Activated CD4-positive, alpha-beta T cell treated with anti-CD3 and anti-CD28 coated beads for 1 hour (primary cell): ENCODE measurements around the gene LIPC.

Experiments used
- DNase-seq: peaks from one replicate; pipeline ENCODE4 v3.0.0-alpha.2; 2020

LIPC gene

DNA sequence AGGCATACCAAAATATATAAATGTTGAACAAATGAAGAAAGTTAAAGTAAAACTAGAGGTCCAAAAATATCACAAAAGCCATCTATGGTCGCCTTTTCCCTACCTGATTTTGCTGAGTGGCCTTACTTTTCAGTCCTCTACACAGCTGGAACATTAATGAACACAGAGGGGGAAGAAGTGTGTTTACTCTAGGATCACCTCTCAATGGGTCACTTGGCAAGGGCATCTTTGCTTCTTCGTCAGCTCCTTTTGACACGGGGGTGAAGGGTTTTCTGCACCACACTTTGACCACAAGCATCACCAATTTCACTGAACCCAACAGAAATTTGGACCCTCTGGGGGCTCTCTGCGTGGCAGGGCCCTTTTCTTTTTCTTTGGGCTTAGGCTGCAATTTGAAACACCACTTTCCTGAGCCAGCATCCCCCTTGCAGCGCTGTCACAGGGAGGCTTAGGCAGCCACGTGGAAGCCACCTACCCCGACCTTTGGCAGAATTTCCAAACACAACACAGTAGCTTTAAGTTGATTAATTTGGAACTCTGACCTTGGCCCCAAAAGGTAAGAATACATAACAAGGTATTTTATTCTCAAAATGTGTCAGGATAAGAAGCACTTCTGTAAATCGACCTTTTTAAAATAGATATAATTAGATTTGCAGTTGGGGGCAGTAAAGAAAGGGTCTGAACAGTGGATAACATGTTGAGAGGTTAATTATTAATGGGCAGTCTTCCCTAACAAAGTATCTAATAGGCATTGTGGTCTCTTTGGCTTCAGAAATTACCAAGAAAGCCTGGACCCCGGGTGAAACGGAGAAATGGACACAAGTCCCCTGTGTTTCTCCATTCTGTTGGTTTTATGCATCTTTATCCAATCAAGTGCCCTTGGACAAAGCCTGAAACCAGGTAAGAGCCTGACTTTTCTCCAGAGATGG lies at the start of gene LIPC:
LIPC (plus strand) TSS at position 771 of the 929 bp plus-strand sequence; CDS start at position 813, 42 bp downstream.
- no peak for DNase-seq

DNA sequence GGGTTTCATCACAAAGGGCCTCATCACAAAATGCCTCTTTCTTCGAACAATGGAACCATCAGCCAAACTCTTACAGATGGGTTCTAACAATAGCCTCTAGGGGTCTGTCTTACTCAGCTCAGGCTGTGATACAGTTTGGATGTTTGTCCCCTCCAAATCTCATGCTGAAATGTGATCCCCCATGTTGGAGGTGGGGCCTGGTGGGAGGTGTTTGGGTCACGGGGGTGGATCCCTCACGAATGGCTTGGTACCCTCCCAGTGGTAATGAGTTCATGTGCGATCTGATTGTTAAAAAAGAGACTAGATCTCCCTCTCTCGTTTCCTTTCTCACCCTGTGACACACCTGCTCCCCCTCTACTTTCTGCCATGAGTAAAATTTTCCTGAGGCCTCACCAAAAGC lies 47.9 kb upstream of the LIPC start:
- DNase-seq = no peak

DNA sequence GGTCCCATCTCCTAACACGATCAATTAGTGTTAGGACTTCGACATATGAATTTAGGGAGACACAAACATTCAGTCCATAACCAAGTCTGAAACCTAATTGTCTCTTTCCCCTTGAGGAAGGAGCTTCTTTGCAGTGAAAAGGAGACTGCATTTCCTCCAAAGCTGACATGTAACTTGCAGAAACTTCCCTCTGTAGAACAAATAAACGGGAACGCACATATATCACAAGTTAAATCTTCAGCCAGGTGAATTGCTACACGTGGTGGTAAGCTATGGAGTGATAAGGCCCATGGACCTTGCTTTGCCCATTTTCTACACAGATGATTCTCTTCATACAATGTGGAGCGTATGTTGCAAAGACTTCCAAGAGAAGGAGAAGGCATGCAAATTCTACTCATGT lies 47.1 kb upstream of the LIPC start:
- DNase-seq = no peak

DNA sequence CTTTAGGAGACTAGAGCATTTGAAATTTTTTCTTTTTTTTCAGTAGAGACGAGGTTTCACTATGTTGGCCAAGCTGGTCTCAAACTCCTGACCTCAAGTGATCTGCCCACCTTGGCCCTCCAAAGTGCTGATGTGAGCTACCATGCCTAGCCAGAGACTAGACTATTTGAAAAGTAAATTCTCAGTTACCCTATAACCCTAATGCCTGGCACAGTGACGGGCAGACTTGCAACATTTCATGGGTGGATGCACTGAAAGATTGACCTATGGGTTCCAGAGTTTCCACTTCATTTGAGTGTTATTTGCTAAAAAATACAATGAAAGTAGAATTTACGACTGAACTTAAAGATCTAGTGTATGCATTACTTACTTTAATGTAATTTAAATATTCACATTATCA lies 45.7 kb upstream of the LIPC start:
- no peak for DNase-seq

DNA sequence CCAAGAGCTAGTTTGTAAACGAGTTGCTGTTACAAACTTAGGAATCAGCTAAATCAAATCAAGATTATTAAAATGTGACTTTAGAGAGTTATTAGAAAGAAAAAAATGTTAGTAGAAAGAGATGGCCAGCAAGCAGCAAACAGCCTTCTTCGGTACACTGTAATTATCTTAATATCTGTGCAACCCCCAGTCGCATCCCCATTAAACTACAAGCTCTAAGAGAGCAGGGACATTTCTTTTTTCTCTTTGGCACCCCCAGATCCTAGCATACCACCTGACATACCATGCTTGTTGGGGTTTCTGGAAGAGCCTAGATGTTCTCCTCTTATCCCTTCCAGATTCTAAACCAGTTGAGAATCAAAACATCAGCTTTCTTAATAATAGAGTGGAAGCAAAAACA lies 45.1 kb upstream of the LIPC start:
- DNase-seq = no peak

DNA sequence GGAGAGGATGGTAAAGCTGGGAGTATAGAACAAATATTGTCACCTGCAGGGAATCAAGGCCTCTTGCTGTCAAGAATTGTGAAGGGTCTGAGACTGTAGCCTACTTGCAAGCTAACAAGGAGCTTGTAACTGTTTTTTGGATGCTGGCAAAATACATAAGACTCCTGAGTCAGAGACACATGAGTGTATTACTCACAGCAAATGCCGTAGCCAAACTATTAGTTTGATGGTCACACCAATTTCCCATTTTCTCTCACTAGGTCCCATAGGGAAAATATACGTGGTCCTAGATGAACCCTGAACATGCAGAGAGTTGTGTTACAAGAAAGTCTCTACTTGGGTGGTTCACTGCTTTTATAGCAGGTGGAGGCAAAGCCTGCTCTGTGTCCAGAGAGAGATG lies 44.7 kb upstream of the LIPC start:
- DNase-seq = no peak

DNA sequence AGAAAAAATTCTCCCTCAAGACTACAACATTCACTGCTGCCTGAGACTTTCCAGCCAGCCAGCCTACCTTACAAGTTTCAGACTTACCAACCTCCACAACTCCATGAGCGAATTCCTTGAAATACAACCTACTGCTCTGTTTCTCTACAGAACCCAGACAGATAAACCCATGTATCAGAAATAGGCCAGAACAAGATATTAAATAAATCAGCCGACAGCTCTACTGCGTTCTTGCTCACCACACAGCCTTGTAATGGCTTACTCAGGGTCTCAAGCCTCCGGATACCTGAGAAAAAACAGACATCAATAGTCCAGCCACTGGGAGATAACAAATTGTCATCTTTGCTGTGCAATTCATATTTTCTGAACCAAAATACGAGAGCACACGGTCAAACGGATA lies 43.6 kb upstream of the LIPC start:
- no peak for DNase-seq

DNA sequence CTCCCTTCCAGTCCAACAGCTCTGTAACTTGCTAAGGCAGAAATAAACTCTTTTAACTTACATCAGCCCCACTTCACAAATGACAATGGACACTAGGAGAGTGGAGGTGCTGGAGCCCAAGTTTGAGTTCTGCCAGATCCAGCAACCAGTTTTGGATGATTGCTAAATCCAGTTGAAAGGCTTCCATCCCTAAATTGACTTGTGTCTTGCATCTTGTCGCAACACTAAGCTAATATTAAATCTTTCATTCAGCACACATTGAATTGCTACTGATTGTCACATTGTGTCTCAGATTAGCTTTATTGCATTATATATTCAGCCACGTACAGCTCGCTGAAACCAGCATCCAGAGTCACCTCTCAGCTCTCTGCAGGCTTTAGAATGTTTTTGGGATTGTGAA lies 41.7 kb upstream of the LIPC start:
- no peak for DNase-seq

DNA sequence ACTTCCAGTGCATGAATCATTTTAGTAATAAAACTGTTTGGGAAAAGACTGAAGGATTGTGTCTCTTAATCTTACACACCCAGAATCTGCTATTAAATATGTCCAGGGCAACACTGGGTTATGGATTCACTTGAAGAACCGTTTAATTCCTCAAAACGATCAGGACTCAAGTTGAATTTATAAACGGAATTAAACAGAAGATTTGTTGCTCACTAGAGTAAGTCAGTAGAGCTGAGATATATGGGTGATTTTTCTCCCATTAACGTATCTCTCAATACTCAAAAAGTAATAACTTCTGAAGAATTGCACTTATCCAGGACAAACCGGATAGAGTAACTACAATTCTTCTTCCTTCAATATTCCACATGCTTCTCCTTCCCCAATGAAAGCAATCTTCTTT lies 41.1 kb upstream of the LIPC start:
- DNase-seq = no peak

DNA sequence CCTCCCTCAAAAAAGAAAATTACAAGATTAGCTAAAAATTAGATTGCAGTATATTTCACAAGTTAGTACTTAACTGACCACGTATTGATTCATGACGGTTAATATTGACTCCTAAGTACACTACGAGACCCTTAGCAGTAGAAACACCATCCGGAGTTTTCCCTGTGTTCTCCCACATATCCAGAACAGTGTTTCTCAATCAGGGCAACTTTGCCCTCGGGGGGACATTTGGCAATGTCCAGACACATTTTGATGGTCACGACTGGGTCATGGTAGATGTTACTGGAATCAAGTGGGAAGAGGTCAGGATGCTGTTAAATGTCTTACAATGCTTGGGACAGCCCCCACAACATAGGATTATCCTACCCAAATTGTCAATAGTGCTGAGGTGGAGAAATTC lies 40.7 kb upstream of the LIPC start:
- no peak for DNase-seq

DNA sequence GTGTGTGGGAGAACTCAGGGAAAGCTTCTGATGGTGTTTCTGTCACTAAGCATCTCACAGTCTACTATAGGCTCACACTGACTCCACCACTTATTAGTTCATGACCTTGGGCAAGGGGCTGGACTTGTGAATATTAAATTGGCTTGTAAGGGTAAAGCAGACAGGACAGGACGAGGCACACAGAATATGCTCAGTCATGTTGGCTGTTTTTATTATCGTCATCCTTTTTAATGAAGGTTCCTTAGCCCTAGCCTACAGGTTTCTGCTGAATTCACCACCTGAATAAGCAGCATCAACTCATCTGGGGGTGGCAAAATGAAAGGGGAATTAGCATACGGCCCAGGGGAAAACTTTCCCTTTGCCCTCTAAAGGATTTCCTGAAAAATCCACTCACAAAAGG lies 39.6 kb upstream of the LIPC start:
- DNase-seq = no peak

DNA sequence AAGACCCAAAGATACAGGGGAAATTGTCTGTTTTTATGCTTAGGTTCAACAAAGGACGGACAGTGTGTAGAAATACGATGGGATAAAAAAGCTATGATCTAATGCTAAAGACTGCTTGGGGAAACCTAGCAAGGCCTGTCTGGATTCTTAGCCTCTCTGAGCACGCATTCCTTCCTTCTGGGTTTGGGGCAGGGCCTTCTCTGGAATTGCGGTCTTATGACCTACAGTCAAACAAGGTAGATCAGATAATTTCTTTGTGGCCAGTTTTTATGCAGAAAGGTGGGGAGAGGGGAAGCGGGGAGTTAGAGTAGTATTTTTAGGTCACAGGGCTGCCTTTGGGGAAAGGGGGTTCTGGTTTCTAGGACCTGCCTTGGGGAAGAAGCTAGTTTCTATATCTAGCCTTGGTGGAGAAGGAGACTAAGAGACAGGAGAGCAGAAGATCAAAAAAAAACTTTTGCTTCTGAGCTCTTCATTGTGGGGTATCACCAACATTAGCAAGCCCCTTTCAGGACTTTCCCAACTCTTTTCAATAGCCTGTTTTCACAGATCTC lies 39.1 kb upstream of the LIPC start:
- no peak for DNase-seq

DNA sequence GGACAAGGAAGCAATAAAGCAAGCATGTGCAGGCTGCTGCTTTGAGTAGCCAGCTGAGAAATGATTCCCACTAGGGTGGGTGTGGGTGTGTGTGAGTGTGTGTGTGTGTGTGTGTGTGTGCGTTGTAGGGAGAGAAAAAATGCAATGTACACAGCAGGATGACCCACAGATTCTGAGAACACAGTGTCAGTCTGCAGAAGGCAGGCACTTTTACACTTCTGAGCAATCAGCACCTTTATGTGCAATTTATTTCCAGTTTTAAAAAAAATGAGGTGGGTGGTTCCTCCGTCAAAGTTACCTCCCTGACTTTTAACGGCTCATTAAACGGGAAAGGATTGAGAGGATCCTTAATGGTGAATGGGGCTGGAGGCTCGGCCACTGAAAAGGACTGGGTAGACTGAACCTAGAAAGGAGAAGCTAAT lies 38.5 kb upstream of the LIPC start:
- DNase-seq = no peak

DNA sequence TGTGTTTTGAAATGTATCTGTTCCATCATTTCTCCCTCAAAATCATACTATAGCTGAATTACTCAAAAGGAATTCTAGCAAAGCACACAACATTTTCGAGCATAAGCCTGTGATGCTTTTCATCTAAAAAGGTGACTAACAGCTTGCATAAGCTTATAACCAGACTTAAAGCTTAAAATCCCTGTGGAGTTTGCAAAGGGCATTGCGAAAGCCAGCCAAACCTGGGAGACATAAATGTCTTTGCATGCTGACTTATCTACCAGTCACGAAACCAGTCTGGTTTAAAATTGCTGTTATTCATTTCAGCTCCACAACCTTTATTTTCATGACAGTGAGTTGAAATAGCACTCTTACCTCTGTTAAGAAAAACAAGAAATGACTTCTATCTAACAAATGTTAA lies 35.6 kb upstream of the LIPC start:
- DNase-seq = no peak

DNA sequence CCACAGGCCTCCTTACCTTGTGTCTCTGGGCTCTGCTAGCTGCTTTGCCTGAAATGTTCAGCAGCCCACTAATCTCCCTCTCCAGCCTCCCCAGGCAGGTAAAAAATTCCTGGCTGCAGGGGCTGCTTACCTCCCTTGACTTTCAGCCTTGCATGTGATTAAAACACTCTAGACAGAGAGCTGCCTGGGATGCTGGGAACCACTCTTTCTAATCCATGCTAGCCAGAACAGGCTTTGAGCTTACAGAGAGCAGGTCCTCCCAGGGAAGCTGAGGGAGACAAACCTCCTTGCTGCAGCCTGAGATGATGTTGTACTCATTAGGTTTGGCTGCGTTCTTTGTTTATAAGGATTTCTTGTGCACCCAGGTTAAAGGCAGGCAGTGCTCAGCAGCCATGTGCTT lies 33.7 kb upstream of the LIPC start:
- no peak for DNase-seq

DNA sequence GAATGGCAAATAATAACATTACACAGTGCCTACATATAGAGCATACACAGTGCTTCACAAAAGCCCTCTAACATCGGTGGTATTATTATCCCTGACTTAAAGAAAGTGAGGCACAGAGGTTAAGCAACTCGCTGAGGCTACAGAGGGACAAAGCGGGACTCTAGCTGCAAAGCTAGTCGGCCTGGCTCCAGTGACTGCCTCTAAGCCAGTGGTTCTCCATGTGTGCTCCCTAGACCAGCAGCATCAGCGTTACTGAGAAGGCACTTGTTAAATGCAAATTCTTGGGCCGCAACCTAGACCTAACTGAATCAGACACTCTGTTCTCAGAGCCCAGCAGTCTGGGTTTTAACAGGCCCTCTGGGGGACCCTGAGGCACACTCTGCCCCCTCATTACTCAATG lies 33.1 kb upstream of the LIPC start:
- no peak for DNase-seq

DNA sequence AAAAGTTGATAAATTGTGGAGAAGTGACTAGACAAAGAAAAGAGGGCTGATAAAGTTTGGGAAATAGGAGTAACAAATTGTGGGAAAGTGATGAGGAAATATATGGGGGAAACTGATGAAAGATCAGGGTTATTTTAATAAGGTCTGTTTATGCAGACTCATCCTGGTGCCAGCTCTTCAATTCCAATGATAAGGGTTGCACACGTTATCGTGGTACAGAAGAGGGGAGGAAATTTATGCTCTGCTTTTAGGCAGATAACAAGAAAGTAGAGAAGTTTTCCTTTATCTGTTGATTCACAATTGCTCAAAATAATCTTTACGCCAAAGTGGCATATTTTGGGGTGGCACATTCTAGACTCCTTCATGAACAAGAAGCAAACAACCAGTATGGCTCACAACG lies 32.1 kb upstream of the LIPC start:
- no peak for DNase-seq

DNA sequence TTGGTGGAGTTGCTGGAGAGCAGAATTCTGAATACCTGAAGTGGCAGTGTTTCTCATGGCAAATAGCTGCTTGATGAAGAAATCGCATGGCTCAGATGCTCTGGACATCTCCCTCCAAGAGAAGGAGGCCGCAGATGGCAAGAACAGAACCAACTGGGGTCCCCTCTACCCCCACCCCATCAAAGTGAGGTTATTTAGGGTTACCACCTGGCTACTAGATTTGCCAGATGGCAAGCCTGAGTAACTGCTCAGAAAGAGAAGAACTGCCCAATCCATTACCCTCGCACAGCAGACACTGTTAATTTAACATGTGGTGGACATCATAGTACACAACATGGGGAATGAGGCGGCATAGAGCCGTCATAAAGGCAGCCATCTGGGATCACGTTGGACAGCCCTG lies 30.5 kb upstream of the LIPC start:
- no peak for DNase-seq

DNA sequence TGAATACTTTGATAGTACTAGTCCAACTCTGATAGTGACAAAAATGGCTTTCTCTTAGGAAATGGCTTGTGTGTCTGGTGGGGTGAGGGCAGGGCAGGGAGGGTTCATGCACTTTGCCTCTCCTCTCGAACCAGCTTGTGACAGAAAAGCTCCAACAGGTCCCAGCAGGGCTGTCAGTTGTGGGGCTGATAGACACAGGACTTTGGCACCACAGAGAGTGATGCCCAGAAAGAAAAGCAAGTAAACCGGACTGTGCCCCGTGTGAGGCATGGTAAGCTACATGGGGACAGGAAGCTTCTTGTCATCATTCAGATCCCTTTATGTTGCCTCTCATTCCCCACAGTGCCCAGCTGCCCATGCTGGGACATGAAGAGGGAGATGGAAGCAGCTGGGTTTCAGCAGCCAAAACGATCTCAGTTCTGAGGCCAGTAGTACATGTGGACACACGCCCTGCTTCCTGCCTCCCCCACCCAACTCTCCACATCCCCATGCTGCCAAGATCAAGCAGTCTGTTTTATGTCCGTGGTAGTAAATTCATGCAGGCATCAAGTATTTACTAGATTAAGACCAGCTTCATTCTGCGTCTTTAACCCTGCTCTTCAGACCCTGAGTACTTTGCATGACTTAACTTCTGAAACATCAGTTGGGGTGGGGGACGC lies 29.7 kb upstream of the LIPC start:
- DNase-seq = no peak

DNA sequence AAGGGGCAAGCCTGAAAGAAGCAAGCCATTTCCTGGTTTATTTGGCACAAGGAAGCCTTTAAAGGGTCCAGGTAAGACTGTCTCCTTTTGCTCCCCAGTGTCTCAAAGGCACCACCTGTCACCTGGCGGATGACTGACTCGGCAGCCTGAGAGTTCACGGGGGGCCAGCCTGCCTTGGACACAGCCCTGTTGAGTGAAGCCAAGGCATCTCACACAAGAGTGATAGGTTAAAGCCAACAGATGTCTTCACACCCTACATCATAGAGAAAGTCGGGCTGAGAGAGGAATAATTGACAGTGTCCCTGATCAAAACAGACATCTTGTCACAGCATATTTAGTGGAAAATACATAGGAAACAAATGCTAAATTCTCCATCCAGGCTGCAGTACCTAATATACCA lies 28.2 kb upstream of the LIPC start:
- DNase-seq = no peak

DNA sequence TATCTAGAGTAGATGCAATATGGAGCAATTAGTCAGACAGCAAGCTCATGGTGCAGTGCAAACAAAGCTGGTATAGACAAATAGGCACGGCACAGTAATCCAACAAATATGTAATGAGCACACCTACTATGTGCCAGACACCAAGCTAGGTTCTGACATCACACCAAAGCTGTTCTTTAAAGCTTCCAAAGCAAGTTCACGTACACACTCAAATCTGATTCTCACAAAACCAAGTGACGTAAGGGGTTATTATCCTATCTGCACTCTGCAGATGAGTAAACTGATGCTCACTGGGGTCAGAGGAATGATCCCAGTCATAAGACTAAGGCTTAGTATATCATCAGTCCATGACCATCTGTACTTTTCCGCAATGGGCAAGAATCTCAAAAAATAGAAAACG lies 27.8 kb upstream of the LIPC start:
- no peak for DNase-seq

DNA sequence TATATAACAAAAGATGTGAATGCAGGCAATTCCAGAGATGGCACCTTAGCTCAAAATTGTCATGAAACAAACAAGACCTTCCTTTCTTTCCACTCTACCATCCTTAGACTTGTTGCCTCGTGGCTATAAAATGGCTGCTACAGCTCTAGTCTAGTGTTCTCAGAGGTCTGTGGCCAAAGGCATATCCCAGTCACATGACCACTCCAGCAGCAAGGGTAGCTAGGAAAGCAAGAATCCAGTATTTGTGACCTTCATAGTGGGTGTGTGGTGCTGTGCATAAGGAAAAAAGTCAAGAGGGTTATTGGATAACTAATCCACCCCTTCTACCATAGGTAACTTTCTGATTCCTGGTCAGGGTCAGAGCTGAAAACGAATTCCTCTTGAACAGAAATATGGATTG lies 27.1 kb upstream of the LIPC start:
- no peak for DNase-seq

DNA sequence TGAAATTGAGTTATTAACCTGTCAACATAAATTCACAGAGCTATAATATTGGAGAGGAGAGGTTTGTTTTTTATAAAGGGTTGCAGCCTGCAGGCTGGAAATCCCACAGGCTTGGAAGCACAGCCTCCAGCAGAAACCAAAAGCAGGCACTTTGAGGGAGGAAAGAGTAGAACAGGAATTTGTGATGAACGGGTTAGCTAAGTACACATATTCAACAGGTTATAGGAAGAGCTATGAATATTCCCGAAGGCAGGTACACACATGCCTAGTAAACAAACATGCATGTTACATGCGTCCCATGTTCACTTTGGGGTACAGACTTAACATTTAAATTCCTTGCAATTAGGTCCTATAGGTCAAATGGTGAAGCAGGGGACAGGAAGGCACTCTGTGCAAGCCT lies 25.9 kb upstream of the LIPC start:
- DNase-seq = no peak

DNA sequence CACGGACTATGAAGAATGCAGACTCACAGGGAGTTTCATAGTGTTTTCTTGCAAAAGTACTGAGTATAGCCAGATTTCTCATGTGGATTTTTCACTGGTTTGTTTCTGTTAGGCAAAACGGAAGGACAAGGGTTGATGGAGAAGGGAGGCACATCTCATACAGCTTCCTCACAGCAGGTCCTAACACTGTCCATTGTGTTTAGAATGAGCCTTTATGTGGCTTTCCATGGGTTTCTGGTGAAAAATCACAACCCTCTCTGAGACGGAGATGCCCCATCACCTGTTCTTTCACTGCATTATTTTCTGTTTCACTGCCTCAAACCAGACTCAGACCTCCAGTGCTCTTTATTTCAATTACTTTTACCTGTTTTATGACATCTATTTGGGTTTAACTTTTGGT lies 25.0 kb upstream of the LIPC start:
- no peak for DNase-seq
